HepG2 (cell line): ENCODE data around the gene SETD1A. TPM values are rescaled to one million over a fixed set of nuclear protein-coding genes. Genes with fewer than 3 reads are reported as not detected.
A peak's percentile ranks its signal among the peaks of the same experiment; 100 is the strongest.

Experiments used
- ATF7 ChIP-seq, 2 experiments: fragments of 450-650 bp in 1 of 2; sonication (generic) in 1 of 2; formaldehyde crosslinking in 1 of 2; IDR thresholded peaks; 2 replicates each; pipeline versions ENCODE4 v1.4.0 to v1.6.1; 2016 to 2020; ENCODE audit warnings: antibody characterized with exemption in 1 of 2, mild to moderate bottlenecking in 1 of 2, missing genetic modification reagents in 1 of 2
- FOXA3 ChIP-seq: IDR thresholded peaks from 2 replicates; pipeline ENCODE4 v1.6.1; 2016; ENCODE audit warnings: missing genetic modification reagents, missing compliant biosample characterization
- FOXK1 ChIP-seq: sonication (generic); formaldehyde crosslinking; IDR thresholded peaks from 2 replicates; pipeline ENCODE4 v1.4.0; 2020; ENCODE audit warnings: low read depth, missing genetic modification reagents, borderline replicate concordance
- GATA4 ChIP-seq: sonication (generic); IDR thresholded peaks from 2 replicates; pipeline ENCODE4 v1.6.1; 2016; ENCODE audit warnings: antibody characterized with exemption, low read depth, borderline replicate concordance
- KLF6 ChIP-seq: IDR thresholded peaks from 2 replicates; pipeline ENCODE4 v1.8.0; 2016; ENCODE audit warnings: missing biosample characterization, missing genetic modification reagents
- MBNL3 ChIP-seq: fragments of 250-450 bp; sonication (Bioruptor Pico); conservative IDR thresholded peaks from 2 replicates; pipeline ENCODE4 v1.8.0; 2022; ENCODE audit warnings: mild to moderate bottlenecking, inconsistent platforms
- PRPF4 ChIP-seq: fragments of 200-400 bp; formaldehyde crosslinking; IDR thresholded peaks from 2 replicates; pipeline ENCODE4 v1.6.1; 2016; ENCODE audit warnings: low read length, low read depth; ENCODE audit not compliant: poor library complexity, severe bottlenecking
- SIX4 ChIP-seq: sonication (generic); formaldehyde crosslinking; IDR thresholded peaks from 2 replicates; pipeline ENCODE4 v1.4.0; 2020; ENCODE audit warnings: missing genetic modification reagents
- ZBTB2 ChIP-seq: sonication (generic); formaldehyde crosslinking; IDR thresholded peaks from 2 replicates; pipeline ENCODE4 v1.8.0; 2022; ENCODE audit warnings: low read depth, missing genetic modification reagents
- ZNF350 ChIP-seq: sonication (generic); formaldehyde crosslinking; IDR thresholded peaks from 2 replicates; pipeline ENCODE4 v1.4.0; 2020; ENCODE audit warnings: mild to moderate bottlenecking, low read depth, missing genetic modification reagents, borderline replicate concordance
- ZNF709 ChIP-seq: sonication (generic); formaldehyde crosslinking; IDR thresholded peaks from 2 replicates; pipeline ENCODE4 v1.5.0; 2020; ENCODE audit warnings: mild to moderate bottlenecking, missing genetic modification reagents
- polyA plus RNA-seq, 8 experiments: library from polyadenylated mRNA; depleted of rRNA in 3 of 8; stranded (reverse) in 7 of 8; unstranded in 1 of 8; fragments of >200 nt; fragmentation: Illumina TruSeq in 4 of 8; extraction: Trizol in 4 of 8; gene quantifications; 2 replicates each; pipeline versions ENCODE4 v1.2.1 to v1.2.3, GENCODE V29; 2011 to 2016; ENCODE audit warnings: low read depth in 4 of 8, missing spikeins in 1 of 8, mixed read lengths in 1 of 8; ENCODE audit not compliant: insufficient read depth in 1 of 8
- total RNA-seq, 5 experiments: library from RNA; depleted of rRNA; stranded (reverse); fragments of >200 nt; fragmentation: Illumina TruSeq; extraction: Trizol; gene quantifications; 2 replicates each; pipeline ENCODE4 v1.2.3, GENCODE V29; 2016; ENCODE audit warnings: low read depth in 1 of 5
- TF ChIP-seq, protein P1 (sequence below): sonication (generic); formaldehyde crosslinking; IDR thresholded peaks from 2 replicates; pipeline ENCODE4 v1.5.0; 2020; ENCODE audit warnings: mild to moderate bottlenecking, missing genetic modification reagents, borderline replicate concordance
- TF ChIP-seq, protein P2 (sequence below), 2 experiments: sonication (generic) in 1 of 2; formaldehyde crosslinking in 1 of 2; IDR thresholded peaks; 2 replicates each; pipeline versions ENCODE4 v1.6.1 to v1.9.0; 2014 to 2022; ENCODE audit warnings: antibody characterized with exemption in 1 of 2, borderline replicate concordance in 1 of 2, inconsistent platforms in 1 of 2, low read depth in 1 of 2, missing genetic modification reagents in 1 of 2

The SETD1A gene
- total and polyA plus RNA-seq, 2 of the 13 experiments (the other 11 are each of a cell fraction or from before 2014, with no cell fraction given): 3.8 to 5.6 TPM

DNA sequence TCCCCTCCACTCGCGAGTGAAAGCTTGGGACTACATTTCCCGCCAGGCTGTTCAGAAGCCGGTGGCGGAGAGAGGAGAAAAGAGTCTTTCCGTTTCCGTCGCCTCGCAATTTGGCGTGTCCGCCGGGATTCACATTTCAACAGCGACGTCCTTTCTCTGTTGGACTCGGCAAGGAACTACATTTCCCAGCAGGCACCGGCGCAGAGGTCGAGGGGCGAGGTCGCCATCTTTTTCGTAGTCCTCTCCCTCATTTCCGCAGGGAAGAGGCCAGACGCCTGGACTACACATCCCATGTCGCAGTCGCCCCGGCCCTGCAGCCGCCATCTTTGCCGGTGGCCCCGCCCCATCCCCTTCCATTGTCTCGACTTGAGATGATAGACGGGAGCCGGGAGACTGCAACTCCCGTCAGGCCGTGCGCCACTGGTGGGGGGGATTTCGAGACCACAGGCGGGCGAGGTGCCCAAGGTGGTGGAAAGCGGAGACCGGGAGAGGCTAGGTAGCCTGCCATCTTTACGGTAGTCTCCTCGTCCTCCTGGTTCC lies 35.1 kb upstream of the SETD1A start (continued):
- TF ChIP-seq, protein P1, sequence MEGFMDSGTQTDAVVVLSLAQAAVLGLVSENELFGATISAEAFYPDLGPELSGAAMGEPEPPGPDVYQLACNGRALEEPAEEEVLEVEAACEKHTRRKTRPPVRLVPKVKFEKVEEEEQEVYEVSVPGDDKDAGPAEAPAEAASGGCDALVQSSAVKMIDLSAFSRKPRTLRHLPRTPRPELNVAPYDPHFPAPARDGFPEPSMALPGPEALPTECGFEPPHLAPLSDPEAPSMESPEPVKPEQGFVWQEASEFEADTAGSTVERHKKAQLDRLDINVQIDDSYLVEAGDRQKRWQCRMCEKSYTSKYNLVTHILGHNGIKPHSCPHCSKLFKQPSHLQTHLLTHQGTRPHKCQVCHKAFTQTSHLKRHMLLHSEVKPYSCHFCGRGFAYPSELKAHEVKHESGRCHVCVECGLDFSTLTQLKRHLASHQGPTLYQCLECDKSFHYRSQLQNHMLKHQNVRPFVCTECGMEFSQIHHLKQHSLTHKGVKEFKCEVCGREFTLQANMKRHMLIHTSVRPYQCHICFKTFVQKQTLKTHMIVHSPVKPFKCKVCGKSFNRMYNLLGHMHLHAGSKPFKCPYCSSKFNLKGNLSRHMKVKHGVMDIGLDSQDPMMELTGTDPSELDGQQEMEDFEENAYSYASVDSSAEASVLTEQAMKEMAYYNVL (CRISPR knock-in tag): 0 out of 2 replicates have a peak, but pooled peaks have one; percentile 20
- TF ChIP-seq GATA4 (0 out of 2 replicates have a peak, but pooled peaks have one; percentile 29), ATF7 (IDR thresholded peaks at IDR 0.05) (0 out of 2 replicates have a peak, but pooled peaks have one; percentile 7), ATF7 (CRISPR knock-in tag; IDR thresholded peaks at IDR 0.05) (no peak), FOXK1 (CRISPR knock-in tag) (peak; percentile 65; the same call in 1 of the 2 replicates), ZNF350 (peak; percentile 97), PRPF4 (no peak), SIX4 (CRISPR knock-in tag) (peak; percentile 97), ZNF709 (0 out of 2 replicates have a peak, but pooled peaks have one; percentile 11), ZBTB2 (CRISPR knock-in tag) (peak; percentile 96), KLF6 (no peak; the same call in 1 of the 2 replicates), MBNL3 (CRISPR knock-in tag) (no peak), FOXA3 (peak; percentile 54)
- TF ChIP-seq, protein P2, sequence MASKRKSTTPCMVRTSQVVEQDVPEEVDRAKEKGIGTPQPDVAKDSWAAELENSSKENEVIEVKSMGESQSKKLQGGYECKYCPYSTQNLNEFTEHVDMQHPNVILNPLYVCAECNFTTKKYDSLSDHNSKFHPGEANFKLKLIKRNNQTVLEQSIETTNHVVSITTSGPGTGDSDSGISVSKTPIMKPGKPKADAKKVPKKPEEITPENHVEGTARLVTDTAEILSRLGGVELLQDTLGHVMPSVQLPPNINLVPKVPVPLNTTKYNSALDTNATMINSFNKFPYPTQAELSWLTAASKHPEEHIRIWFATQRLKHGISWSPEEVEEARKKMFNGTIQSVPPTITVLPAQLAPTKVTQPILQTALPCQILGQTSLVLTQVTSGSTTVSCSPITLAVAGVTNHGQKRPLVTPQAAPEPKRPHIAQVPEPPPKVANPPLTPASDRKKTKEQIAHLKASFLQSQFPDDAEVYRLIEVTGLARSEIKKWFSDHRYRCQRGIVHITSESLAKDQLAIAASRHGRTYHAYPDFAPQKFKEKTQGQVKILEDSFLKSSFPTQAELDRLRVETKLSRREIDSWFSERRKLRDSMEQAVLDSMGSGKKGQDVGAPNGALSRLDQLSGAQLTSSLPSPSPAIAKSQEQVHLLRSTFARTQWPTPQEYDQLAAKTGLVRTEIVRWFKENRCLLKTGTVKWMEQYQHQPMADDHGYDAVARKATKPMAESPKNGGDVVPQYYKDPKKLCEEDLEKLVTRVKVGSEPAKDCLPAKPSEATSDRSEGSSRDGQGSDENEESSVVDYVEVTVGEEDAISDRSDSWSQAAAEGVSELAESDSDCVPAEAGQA (IDR thresholded peaks at IDR 0.05; ENCODE audit: low read depth): peak; percentile 99
- TF ChIP-seq, protein P2 (CRISPR knock-in tag; IDR thresholded peaks at IDR 0.05; ENCODE audit: borderline replicate concordance): no peak
